Right lobe of liver (tissue), 6 donors: ENCODE data around the gene PET100. TPM values are rescaled to one million over a fixed set of nuclear protein-coding genes. Genes with fewer than 3 reads are reported as not detected.

Experiments used
- ATAC-seq, 4 donors: fragments of 200-7000 bp; cut with Tn5 transposase; one replicate each; pipeline ENCODE4 v1.9.1; 2020; ENCODE audit warnings: mild to moderate bottlenecking in 4 of 4, moderate library complexity in 4 of 4
- DNase-seq, 3 donors: peaks; one replicate each; pipeline ENCODE4 v3.0.0-alpha.2; 2020
- H3K27ac ChIP-seq, 3 donors: fragments of 200-600 bp; one replicate each; pipeline ENCODE4 v1.8.0; 2022
- H3K27me3 ChIP-seq, 2 donors: fragments of 200-600 bp; one replicate each; pipeline ENCODE4 v1.8.0; 2022
- H3K36me3 ChIP-seq, 4 donors: fragments of 200-600 bp; sonication (generic) in 1 of 4; one replicate each; pipeline versions ENCODE4 v1.5.1 to v1.8.0; 2017 to 2022; ENCODE audit warnings: control low read depth in 1 of 4
- H3K4me1 ChIP-seq, 4 donors: fragments of 200-600 bp; sonication (generic) in 1 of 4; one replicate each; pipeline versions ENCODE4 v1.5.1 to v1.8.0; 2017 to 2022; ENCODE audit warnings: control low read depth in 1 of 4
- H3K4me3 ChIP-seq, 3 donors: fragments of 200-600 bp; one replicate each; pipeline ENCODE4 v1.8.0; 2022
- H3K9me3 ChIP-seq, 4 donors: fragments of 200-600 bp; sonication (generic) in 1 of 4; one replicate each; pipeline versions ENCODE4 v1.5.1 to v1.8.0; 2017 to 2022; ENCODE audit warnings: control low read depth in 1 of 4
- CTCF ChIP-seq, 4 donors: fragments of 200-600 bp in 3 of 4; fragments of 450-650 bp in 1 of 4; IDR thresholded peaks; one replicate each; pipeline versions ENCODE4 v1.5.1 to v1.8.0; 2016 to 2022; ENCODE audit warnings: antibody characterized with exemption in 4 of 4, mild to moderate bottlenecking in 2 of 4
- POLR2A ChIP-seq: fragments of 450-650 bp; IDR thresholded peaks from one replicate; pipeline ENCODE4 v1.6.1; 2017; ENCODE audit warnings: antibody characterized with exemption, mild to moderate bottlenecking
- WGBS: methylation state at CpG from one replicate; pipeline ENCODE4 v1.1.6; 2018; ENCODE audit warnings: low coverage, low lambda C conversion rate; ENCODE audit not compliant: insufficient coverage; ENCODE audit errors: missing lambda C conversion rate; 5-methylcytosine and 5-hydroxymethylcytosine counted together
- intact Hi-C, 2 donors: fragments of 100-400 bp; cut with DNase I; formaldehyde crosslinking; loops; one replicate each; pipeline versions ENCODE4 v1.11.2 to v1.14.1; 2022
- total RNA-seq, 6 experiments: library from RNA; depleted of rRNA in 2 of 6; stranded (reverse); fragments of >200 nt in 2 of 6; fragmentation: NEBNext Ultra II Directional in 3 of 6; extraction: Animal tissue kit (Norgen Biotek cat#: 25700) in 3 of 6; gene quantifications; one replicate each; pipeline versions ENCODE4 v1.1.0 to v1.2.4, GENCODE V29; 2016 to 2023
- donor health status: DM: no; HTN: yes; CAD: no.
- donor health status: DM: no; HTN: no; CAD: no.
- donor health status: DM: no; HTN: no; CAD: no.
- donor health status: DM: no; HTN: yes; CAD: no.
- donor health status: DM: no; HTN: yes; CAD: no.

Gene PET100
- total RNA-seq, 6 experiments from 2014 or later: 6.8 to 83.9 (median 56.5) TPM

- no peak for TF ChIP-seq CTCF (IDR thresholded peaks at IDR 0.05)
- TF ChIP-seq POLR2A: no peak
- no peak for DNase-seq
- Histone ChIP-seq H3K27me3 (no peaks in the 10 kb centered on the region), H3K4me1 (no peaks in the 10 kb centered on the region), H3K4me3 (no peak overlapping the region), H3K36me3 (no peaks in the 10 kb centered on the region), H3K9me3 (no peaks in the 10 kb centered on the region), H3K27ac (no peak overlapping the region)
- no peak for ATAC-seq
- intact Hi-C loops: no loop called here
- 74% methylated on average over 10 of the region's 14 CpGs for WGBS
Observed at GRCh38 chr19:7662657-7663056, 33.1 kb downstream of the PET100 start.

- intact Hi-C loops: no loop called here
- 79% methylated on average over 7 of the region's 7 CpGs for WGBS
- Histone ChIP-seq H3K4me1 (no peaks in the 10 kb centered on the region), H3K27me3 (no peaks in the 10 kb centered on the region), H3K27ac (no peak overlapping the region), H3K4me3 (no peak overlapping the region), H3K9me3 (no peaks in the 10 kb centered on the region), H3K36me3 (no peaks in the 10 kb centered on the region)
- TF ChIP-seq POLR2A (no peak), CTCF (IDR thresholded peaks at IDR 0.05) (no peak)
- DNase-seq (no peak), ATAC-seq (no peak)
Observed at GRCh38 chr19:7663706-7664105, 34.1 kb downstream of the PET100 start.

- WGBS: 55% methylated on average over 4 of the region's 4 CpGs
- ATAC-seq: no peak
- Histone ChIP-seq H3K36me3 (no peaks in the 10 kb centered on the region), H3K4me3 (no peak overlapping the region), H3K27ac (no peak overlapping the region), H3K27me3 (no peaks in the 10 kb centered on the region), H3K9me3 (no peaks in the 10 kb centered on the region), H3K4me1 (no peaks in the 10 kb centered on the region)
- intact Hi-C loops: no loop called here
- TF ChIP-seq POLR2A (no peak), CTCF (IDR thresholded peaks at IDR 0.05) (no peak)
- no peak for DNase-seq
Observed at GRCh38 chr19:7665076-7665475, 35.5 kb downstream of the PET100 start.

GRCh38 chr19:7668842-7669241 is 39.2 kb downstream of the PET100 start, which contains the start of gene RETN:
RETN (plus strand) TSS chr19:7669049; CDS start chr19:7669327, 278 bp downstream.
- Histone ChIP-seq H3K36me3 (no peaks in the 10 kb centered on the region), H3K9me3 (no peaks in the 10 kb centered on the region), H3K4me1 (no peaks in the 10 kb centered on the region), H3K27me3 (no peaks in the 10 kb centered on the region), H3K4me3 (no peak within 1 kb of the TSS), H3K27ac (no peak within 1 kb of the TSS)
- ATAC-seq: peak in 1 of 4 donors; percentile 32
- WGBS: 50% methylated on average over 2 of the region's 9 CpGs
- intact Hi-C loops: no loop called here
- TF ChIP-seq CTCF (IDR thresholded peaks at IDR 0.05) (no peak), POLR2A (no peak)
- DNase-seq: no peak

- no peaks in the 10 kb centered on the region for H3K27me3 ChIP-seq
- H3K9me3 ChIP-seq: no peaks in the 10 kb centered on the region
- ATAC-seq: no peak
- DNase-seq: no peak
- WGBS: 100% methylated on average over 1 of the region's 9 CpGs
- no peak overlapping the region for H3K27ac ChIP-seq
- no peaks in the 10 kb centered on the region for H3K36me3 ChIP-seq
- intact Hi-C loops: no loop called here
- TF ChIP-seq POLR2A (no peak), CTCF (IDR thresholded peaks at IDR 0.05) (no peak)
- H3K4me3 ChIP-seq: no peak overlapping the region
- no peaks in the 10 kb centered on the region for H3K4me1 ChIP-seq
Observed at GRCh38 chr19:7669641-7670040, 40.0 kb downstream of the PET100 start.
